Measurements from ENCODE around the gene EFNA5.

DNA sequence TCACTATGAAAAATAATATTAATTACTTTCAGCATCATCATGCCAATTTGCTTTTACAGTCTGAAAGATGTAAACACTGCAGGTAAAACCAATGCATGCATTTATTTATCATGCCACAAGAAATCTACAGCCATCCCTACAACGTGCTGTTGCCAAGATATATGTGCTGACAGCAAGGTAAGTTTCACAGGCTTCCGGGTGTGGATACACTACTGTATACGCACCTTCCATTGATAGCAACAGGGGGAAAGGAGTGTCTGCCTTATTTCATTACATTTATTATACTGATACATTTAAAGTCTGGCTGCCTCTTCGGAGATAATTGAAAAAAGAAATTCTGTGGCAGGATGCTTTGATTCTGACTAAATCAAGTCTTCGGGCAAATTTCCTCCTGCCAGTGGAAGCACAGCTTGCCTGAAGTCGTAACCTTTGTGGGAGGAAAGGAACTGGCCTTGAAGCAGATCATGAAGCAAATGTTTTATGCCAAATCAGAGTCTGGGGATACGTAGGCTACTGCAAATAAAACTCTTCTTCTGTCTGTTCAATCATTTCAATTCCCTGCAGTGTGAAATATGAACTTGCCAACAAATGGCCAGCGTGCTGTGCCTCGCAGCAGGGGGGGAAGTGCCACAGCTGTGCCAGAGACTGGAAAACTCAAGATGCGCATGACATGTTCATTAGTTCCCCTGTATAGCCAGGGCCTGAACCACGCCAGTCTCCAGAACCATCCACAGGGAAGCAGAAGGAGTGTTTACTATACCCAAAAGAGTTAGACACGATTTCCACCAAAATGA, 268.1 kb downstream of the EFNA5 start:
- TF ChIP-seq, protein P1, sequence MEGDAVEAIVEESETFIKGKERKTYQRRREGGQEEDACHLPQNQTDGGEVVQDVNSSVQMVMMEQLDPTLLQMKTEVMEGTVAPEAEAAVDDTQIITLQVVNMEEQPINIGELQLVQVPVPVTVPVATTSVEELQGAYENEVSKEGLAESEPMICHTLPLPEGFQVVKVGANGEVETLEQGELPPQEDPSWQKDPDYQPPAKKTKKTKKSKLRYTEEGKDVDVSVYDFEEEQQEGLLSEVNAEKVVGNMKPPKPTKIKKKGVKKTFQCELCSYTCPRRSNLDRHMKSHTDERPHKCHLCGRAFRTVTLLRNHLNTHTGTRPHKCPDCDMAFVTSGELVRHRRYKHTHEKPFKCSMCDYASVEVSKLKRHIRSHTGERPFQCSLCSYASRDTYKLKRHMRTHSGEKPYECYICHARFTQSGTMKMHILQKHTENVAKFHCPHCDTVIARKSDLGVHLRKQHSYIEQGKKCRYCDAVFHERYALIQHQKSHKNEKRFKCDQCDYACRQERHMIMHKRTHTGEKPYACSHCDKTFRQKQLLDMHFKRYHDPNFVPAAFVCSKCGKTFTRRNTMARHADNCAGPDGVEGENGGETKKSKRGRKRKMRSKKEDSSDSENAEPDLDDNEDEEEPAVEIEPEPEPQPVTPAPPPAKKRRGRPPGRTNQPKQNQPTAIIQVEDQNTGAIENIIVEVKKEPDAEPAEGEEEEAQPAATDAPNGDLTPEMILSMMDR (tag by site-specific recombination; IDR thresholded peaks at IDR 0.05): no peak
- peak; percentile 42; the same call in 1 of the 2 replicates for TF ChIP-seq PRDM4 (tag by site-specific recombination; IDR thresholded peaks at IDR 0.05)
- TF ChIP-seq SALL2 (tag by site-specific recombination; IDR thresholded peaks at IDR 0.05; ENCODE audit: borderline replicate concordance): no peak
- no peak for TF ChIP-seq YY1 (tag by site-specific recombination; IDR thresholded peaks at IDR 0.05)
- TF ChIP-seq ZNF132 (tag by site-specific recombination; IDR thresholded peaks at IDR 0.05; ENCODE audit: borderline replicate concordance): no peak
- TF ChIP-seq, protein P2, sequence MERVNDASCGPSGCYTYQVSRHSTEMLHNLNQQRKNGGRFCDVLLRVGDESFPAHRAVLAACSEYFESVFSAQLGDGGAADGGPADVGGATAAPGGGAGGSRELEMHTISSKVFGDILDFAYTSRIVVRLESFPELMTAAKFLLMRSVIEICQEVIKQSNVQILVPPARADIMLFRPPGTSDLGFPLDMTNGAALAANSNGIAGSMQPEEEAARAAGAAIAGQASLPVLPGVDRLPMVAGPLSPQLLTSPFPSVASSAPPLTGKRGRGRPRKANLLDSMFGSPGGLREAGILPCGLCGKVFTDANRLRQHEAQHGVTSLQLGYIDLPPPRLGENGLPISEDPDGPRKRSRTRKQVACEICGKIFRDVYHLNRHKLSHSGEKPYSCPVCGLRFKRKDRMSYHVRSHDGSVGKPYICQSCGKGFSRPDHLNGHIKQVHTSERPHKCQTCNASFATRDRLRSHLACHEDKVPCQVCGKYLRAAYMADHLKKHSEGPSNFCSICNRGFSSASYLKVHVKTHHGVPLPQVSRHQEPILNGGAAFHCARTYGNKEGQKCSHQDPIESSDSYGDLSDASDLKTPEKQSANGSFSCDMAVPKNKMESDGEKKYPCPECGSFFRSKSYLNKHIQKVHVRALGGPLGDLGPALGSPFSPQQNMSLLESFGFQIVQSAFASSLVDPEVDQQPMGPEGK (tag by site-specific recombination; IDR thresholded peaks at IDR 0.05): no peak
- TF ChIP-seq ZNF114 (tag by site-specific recombination; IDR thresholded peaks at IDR 0.05): no peak
- TF ChIP-seq PRDM6 (tag by site-specific recombination; IDR thresholded peaks at IDR 0.05): peak; percentile 92
- no peak for TF ChIP-seq SP2 (tag by site-specific recombination; IDR thresholded peaks at IDR 0.05)
- TF ChIP-seq ZNF544 (tag by site-specific recombination; IDR thresholded peaks at IDR 0.05): no peak
- TF ChIP-seq ZNF610 (tag by site-specific recombination; IDR thresholded peaks at IDR 0.05; ENCODE audit: borderline replicate concordance): no peak
- TF ChIP-seq GLI2 (tag by site-specific recombination; IDR thresholded peaks at IDR 0.05; ENCODE audit: borderline replicate concordance, low read depth): no peak; the same call in 1 of the 2 replicates
- TF ChIP-seq ZNF184 (tag by site-specific recombination; IDR thresholded peaks at IDR 0.05): no peak

All from HEK293 (cell line).